Measurements from ENCODE around the gene C11orf52.

- no peak for TF ChIP-seq CTCF (conservative IDR thresholded peaks at IDR 0.05 in 1 of 2, IDR thresholded peaks at IDR 0.05 in 1 of 2; ENCODE audit: extremely low read depth in 1 of 2, insufficient read depth in 1 of 2, low read depth in 1 of 2, low read length in 2 of 2)
- no peak for TF ChIP-seq EZH2 (IDR thresholded peaks at IDR 0.05; ENCODE audit: borderline replicate concordance, low read length)
Observed at GRCh38 chr11:111934306-111934705, 15.6 kb downstream of the C11orf52 start.

Measured in mammary epithelial cell (primary cell).